Muscle layer of duodenum (tissue), 2 donors: ENCODE measurements around the gene HSPA12A.

ENCODE experiments used
- H3K27ac ChIP-seq: one replicate; pipeline ENCODE4 v1.7.0; 2013; ENCODE audit warnings: mild to moderate bottlenecking, low read length
- H3K27me3 ChIP-seq: one replicate; pipeline ENCODE4 v1.7.0; 2013; ENCODE audit warnings: low read depth, mild to moderate bottlenecking, control low read depth, low read length
- H3K36me3 ChIP-seq, 2 donors: one replicate each; pipeline ENCODE4 v1.7.0; 2013; ENCODE audit warnings: low read length in 2 of 2, control low read depth in 1 of 2, mild to moderate bottlenecking in 1 of 2; ENCODE audit not compliant: insufficient read depth in 2 of 2, control insufficient read depth in 1 of 2
- H3K4me1 ChIP-seq, 2 donors: one replicate each; pipeline ENCODE4 v1.7.0; 2013; ENCODE audit warnings: low read length in 2 of 2, mild to moderate bottlenecking in 2 of 2, control low read depth in 1 of 2, moderate library complexity in 1 of 2; ENCODE audit not compliant: insufficient read depth in 2 of 2, control insufficient read depth in 1 of 2
- H3K4me3 ChIP-seq, 2 donors: one replicate each; pipeline ENCODE4 v1.7.0; 2013; ENCODE audit warnings: low read length in 2 of 2, low read depth in 1 of 2, mild to moderate bottlenecking in 1 of 2
- H3K9me3 ChIP-seq, 2 donors: one replicate each; pipeline ENCODE4 v1.7.0; 2013; ENCODE audit warnings: low read length in 2 of 2, control low read depth in 1 of 2, mild to moderate bottlenecking in 1 of 2; ENCODE audit not compliant: control insufficient read depth in 1 of 2
- donor health status: healthy.

HSPA12A gene

DNA sequence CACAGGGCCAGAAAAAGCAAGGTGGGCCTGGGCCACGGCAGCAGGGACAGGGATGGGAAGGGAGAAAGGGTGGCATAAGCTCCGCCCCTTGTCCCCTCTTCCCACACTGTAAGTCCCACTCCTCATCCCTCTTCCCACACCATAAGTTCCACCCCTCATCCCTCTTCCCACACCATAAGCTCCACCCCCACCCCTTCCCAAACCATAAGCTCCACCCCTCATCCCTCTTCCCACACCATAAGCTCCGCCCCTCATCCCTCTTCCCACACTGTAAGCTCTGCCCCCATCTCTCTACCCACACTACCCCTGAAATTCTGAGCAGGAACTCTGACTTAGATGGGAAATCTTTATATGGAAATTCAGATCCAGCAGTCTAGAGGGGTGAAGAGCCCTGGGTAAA lies 55.7 kb downstream of the HSPA12A start:
- Histone ChIP-seq H3K27ac (no peak overlapping the region), H3K27me3 (no peaks in the 10 kb centered on the region), H3K36me3 (peaks cover 2 to 3% of the 10 kb centered on the region in 2 donors), H3K4me3 (no peak overlapping the region), H3K9me3 (no peaks in the 10 kb centered on the region), H3K4me1 (peaks cover 0 to 47% of the 10 kb centered on the region in 2 donors)

DNA sequence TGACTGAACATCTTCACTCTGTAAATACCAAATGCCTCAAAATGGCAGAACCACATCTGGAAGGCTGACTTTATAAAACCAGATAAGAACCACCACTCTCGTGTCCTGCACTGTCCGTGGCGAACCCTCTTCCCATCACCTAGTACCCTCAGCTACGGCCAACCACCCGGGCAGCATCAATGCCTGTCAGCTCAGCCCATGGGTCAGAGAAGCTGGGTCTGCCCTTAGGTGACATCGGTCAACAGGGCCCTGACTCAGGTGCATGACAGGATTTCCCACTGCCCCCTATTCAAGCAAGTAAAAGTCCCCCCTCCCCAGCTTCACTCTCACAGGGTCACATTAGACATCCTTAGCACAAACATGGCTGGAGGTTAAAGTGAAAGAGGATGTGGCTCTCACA lies 56.6 kb downstream of the HSPA12A start:
- H3K9me3 ChIP-seq: no peaks in the 10 kb centered on the region
- no peaks in the 10 kb centered on the region for H3K27me3 ChIP-seq
- peaks cover 3 to 8% of the 10 kb centered on the region in 2 donors for H3K36me3 ChIP-seq
- no peak overlapping the region for H3K4me3 ChIP-seq
- peaks cover 0 to 39% of the 10 kb centered on the region in 2 donors for H3K4me1 ChIP-seq
- H3K27ac ChIP-seq: no peak overlapping the region

DNA sequence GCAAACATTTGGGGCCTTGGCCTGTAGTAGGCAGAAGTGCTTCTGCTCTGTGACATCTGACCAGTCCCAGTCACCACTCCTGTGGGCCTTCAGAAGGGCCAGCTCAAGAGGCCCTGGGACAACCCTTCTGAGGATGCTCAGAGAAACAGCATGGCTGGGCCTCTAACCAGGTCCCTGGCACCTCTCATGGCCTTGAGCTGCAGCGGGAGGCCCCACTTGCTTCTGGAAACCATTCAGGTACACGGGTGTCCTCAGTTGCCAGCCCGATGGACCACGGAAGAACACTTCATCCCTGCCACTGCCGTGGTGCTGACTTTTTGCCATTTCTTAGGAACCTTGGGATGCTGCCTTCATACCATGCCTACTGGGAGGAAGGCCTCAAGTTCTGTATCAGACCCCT lies 57.6 kb downstream of the HSPA12A start:
- H3K27me3 ChIP-seq: no peaks in the 10 kb centered on the region
- no peak overlapping the region for H3K27ac ChIP-seq
- no peaks in the 10 kb centered on the region for H3K9me3 ChIP-seq
- peaks cover 3 to 8% of the 10 kb centered on the region in 2 donors for H3K36me3 ChIP-seq
- no peak overlapping the region for H3K4me3 ChIP-seq
- H3K4me1 ChIP-seq: peaks cover 0 to 29% of the 10 kb centered on the region in 2 donors

DNA sequence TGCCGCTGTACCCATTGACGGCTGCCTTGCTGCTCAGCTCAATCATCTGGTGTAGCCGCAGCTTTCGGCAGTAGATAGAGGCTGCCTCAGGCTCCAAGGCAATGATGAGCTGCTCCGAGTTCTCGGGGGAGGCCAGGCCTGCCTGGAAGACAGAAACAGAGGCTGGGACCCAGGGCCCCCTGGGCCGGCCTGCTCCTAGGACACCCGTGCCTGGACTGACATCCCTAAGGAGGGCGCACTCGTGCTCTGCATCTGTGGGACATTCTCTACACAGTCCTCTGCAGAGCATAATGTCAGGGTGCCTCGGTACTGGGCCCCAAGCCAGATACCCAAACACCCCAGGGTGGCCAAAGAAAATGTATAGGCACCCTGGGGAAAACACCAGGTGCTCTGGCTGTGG lies 58.5 kb downstream of the HSPA12A start:
- Histone ChIP-seq H3K9me3 (no peaks in the 10 kb centered on the region), H3K27me3 (no peaks in the 10 kb centered on the region), H3K4me1 (peaks cover 0 to 21% of the 10 kb centered on the region in 2 donors), H3K36me3 (peaks cover 3 to 14% of the 10 kb centered on the region in 2 donors), H3K4me3 (no peak overlapping the region), H3K27ac (no peak overlapping the region)

DNA sequence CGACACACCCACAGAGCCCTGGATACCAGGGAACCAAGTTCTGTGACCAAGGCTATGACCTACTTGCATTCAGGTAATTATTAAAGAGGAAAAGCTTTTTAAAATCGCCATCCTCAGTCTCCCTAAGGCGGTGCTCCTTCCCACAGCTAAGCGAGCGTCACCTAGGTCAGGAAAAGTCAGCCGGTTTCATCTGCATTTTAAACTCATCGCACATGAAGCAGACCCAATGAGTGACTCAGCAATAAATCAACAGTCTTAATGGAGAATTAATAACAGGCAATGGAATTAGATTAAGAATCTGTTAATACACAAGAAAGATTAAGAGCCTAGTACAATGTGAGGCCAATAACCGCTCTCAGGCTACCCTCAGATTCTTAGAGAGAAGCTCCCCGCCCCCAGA lies 59.2 kb downstream of the HSPA12A start:
- Histone ChIP-seq H3K4me3 (no peak overlapping the region), H3K36me3 (peaks cover 3 to 14% of the 10 kb centered on the region in 2 donors), H3K9me3 (no peaks in the 10 kb centered on the region), H3K4me1 (peaks cover 0 to 16% of the 10 kb centered on the region in 2 donors), H3K27ac (no peak overlapping the region), H3K27me3 (no peaks in the 10 kb centered on the region)

DNA sequence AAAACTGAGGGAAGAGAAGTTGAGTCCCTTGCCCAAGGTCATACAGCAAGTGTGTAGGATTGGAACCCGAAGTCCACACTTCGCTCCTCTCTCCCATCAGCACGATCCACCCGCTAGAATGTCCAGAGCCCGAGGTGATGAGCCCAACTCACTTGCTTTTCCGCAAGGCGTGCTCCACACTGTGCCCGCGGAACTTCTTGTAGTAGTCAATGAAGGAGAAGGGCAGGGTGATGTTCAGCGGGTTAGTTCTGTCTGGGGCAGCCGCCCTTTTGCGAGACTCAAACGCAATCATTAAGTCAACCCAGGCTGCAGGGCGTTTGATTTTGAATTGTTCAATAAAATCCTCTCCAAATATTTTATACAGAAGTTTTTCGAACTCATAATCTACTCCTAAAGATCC lies 63.0 kb downstream of the HSPA12A start:
- Histone ChIP-seq H3K4me1 (peaks cover 0 to 4% of the 10 kb centered on the region in 2 donors), H3K27me3 (no peaks in the 10 kb centered on the region), H3K4me3 (no peak overlapping the region), H3K27ac (no peak overlapping the region), H3K36me3 (peaks cover 3 to 33% of the 10 kb centered on the region in 2 donors), H3K9me3 (no peaks in the 10 kb centered on the region)

DNA sequence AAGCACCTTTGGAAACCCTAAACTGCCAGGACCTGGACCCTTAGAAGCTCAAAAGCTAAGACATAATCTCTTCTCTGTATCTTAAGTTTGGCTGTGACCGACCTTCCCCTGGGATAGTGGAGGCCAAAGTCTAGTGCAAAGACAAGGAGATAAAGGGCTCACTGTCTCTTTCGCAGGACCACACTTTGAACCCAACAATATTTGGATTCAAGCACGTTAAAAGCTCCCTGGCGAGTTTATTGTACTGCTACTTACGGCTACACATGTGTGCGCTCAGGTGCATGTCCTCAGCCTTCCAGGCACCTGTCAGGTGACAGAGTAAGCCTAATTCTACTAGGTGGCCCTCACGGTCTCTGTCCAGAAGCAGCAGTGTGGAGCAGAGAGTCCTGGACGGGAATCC lies 65.7 kb downstream of the HSPA12A start:
- H3K4me1 ChIP-seq: no peaks in the 10 kb centered on the region
- no peaks in the 10 kb centered on the region for H3K9me3 ChIP-seq
- H3K27ac ChIP-seq: no peak overlapping the region
- H3K4me3 ChIP-seq: no peak overlapping the region
- peaks cover 0 to 34% of the 10 kb centered on the region in 2 donors for H3K36me3 ChIP-seq
- H3K27me3 ChIP-seq: no peaks in the 10 kb centered on the region

DNA sequence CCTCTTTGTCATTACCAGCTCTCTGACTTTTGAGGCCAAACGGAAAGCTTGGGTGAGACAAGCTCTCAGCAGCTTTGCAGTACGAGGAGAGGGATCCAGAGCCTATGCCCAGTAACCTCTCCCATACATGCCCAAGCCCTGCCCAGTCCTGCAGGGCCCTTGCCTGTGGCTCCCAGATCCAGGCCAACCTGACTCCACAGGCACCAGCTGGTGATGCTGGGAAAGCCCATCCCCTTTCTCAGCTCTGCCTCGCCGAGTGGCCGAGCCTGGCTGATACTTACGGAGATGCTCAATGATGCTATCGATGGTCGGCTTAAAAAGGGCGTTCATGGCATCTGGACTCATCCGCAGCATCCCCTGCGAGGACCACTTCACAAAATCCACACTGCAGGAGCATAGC lies 66.2 kb downstream of the HSPA12A start:
- H3K9me3 ChIP-seq: no peaks in the 10 kb centered on the region
- peaks cover 0 to 29% of the 10 kb centered on the region in 2 donors for H3K36me3 ChIP-seq

DNA sequence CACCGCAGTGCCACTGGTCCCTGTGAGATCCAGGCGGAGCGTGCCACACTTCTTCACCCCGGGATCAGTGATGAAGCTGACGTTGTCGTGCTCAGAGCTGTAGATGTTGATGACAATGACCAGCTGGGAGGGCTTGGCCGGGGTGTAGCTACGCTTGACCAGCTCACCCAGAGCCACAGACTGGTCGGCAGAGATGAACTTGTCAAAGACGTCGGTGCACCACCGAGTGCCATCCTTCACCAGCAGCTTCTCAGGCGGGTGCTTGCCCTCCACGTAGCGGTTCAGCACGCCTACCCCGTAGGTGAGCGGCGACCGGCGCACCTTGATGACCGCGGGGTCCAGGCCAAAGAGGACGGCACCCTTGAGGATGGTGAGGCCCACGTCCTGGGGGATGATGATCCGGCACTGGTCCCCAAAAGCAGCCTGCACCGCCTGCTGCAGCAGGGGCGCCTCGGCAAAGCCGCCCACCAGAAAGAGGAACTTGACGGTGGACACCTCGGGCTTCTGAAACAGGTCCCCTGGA lies 67.4 kb downstream of the HSPA12A start:
- H3K4me1 ChIP-seq: no peaks in the 10 kb centered on the region
- no peak overlapping the region for H3K4me3 ChIP-seq
- no peaks in the 10 kb centered on the region for H3K27me3 ChIP-seq
- peaks cover 0 to 28% of the 10 kb centered on the region in 2 donors for H3K36me3 ChIP-seq
- no peak overlapping the region for H3K27ac ChIP-seq
- H3K9me3 ChIP-seq: no peaks in the 10 kb centered on the region

More for the DNA sequence above, 66.2 kb downstream of the HSPA12A start:
- no peaks in the 10 kb centered on the region for H3K27me3 ChIP-seq
- H3K4me3 ChIP-seq: no peak overlapping the region
- no peak overlapping the region for H3K27ac ChIP-seq
- no peaks in the 10 kb centered on the region for H3K4me1 ChIP-seq

DNA sequence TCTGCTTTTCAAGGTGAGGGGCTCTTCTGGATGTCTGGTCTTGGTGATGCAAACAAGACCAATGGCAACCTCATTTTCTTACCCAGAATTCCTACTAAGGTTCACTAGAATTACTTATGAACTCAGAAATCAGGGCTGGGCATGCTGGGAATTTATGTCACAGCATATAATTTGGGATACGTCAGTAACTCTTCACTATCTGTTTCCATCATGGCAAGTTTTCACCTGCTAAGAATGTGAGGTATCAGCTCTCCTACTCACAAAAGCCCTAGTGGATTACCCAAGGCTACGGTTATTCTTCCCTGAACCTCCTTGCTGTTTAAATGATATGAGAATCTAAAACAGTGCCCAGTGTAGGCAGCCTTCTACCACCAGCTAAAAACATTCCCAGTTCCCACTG lies 68.5 kb downstream of the HSPA12A start:
- no peaks in the 10 kb centered on the region for H3K27me3 ChIP-seq
- no peak overlapping the region for H3K4me3 ChIP-seq
- no peak overlapping the region for H3K27ac ChIP-seq
- H3K9me3 ChIP-seq: no peaks in the 10 kb centered on the region
- H3K36me3 ChIP-seq: peaks cover 0 to 22% of the 10 kb centered on the region in 2 donors
- H3K4me1 ChIP-seq: no peaks in the 10 kb centered on the region

DNA sequence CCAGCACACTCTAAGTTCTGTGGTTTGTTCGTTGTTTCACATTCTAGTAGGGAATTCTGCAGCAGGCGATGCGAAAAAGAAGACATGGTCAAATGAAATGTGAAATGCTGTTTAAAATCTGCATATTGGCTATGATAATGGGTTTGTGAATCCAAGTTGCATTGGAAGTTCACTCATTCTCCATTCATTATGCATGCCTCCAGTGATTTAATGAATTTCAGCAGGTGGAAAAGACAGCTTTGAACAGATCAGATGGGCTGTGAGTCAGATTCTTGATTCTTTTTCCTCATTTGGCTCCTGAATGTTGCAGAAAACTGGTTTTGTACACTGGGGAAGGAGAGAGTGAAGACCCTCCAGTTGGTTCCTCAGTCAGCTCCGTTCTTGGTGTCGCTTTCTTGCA lies 69.5 kb downstream of the HSPA12A start:
- H3K27ac ChIP-seq: no peak overlapping the region
- no peaks in the 10 kb centered on the region for H3K9me3 ChIP-seq
- H3K36me3 ChIP-seq: peaks cover 0 to 22% of the 10 kb centered on the region in 2 donors
- no peak overlapping the region for H3K4me3 ChIP-seq
- H3K27me3 ChIP-seq: no peaks in the 10 kb centered on the region
- H3K4me1 ChIP-seq: no peaks in the 10 kb centered on the region

DNA sequence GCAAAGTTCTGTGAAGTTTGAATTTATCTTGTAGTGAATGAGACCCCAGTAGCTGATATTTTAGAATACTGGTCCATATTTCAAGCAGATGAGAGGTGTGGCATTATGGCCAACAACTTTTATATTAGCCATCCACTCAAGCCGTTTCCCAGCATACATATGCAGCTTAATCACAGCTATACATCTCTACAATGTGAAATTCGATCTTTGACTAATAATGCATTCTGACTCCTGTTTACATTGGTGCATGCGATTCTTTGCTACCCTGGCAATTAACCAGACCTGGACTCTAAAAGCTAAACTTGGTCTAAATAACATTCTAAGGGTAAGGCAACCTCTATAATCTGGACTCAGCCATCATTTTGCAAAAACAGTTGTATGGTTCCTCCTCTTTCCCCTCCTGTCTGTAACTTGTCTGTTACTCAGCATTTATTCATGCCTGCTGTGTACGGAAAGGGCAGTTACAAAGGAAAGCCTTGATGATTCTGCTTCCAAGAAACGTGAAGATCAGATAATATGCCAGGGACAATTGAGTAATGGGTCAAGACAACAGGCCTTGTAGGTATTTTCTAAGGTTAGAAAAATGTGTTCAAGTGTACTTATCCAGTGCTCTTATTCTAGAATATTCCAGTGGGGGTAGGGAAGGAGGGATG lies 71.0 kb downstream of the HSPA12A start:
- peaks cover 0 to 5% of the 10 kb centered on the region in 2 donors for H3K4me1 ChIP-seq
- H3K36me3 ChIP-seq: peaks cover 0 to 18% of the 10 kb centered on the region in 2 donors
- H3K9me3 ChIP-seq: no peaks in the 10 kb centered on the region
- no peak overlapping the region for H3K4me3 ChIP-seq
- no peak overlapping the region for H3K27ac ChIP-seq
- H3K27me3 ChIP-seq: no peaks in the 10 kb centered on the region
